ENCODE results near the gene EXOC3L1.

DNA sequence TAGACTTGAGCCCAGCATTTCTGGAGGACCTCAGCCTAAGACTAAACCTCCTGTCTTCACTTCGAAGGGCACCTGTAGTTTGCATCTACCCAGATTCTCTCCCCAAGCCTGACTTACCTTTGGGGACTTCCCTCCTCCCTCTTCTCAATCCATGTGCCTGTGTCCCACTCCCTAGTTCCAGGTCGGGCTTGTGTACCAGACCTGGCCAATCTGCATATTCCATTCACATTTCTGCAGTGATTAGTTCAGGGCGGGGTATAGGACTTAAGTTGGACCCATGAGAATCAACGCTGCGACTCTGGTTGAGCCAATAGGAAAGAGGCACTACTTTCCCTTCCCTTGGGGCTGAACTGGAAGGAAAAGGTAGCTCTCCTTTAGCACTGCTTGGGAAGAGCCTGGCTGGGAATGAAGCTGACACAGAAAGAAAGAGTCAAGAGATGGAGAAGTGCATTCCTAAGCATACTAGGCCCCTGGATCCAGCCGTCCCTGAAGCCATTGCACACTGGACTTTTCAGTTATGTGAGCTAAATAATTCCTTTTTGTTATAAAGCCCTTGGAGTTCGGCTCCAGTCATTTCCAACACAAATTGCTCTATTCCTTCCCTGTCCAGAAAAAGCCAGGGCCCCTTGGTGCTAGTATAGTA is 32.7 kb downstream of the EXOC3L1 start:
- TF ChIP-seq, protein P1, sequence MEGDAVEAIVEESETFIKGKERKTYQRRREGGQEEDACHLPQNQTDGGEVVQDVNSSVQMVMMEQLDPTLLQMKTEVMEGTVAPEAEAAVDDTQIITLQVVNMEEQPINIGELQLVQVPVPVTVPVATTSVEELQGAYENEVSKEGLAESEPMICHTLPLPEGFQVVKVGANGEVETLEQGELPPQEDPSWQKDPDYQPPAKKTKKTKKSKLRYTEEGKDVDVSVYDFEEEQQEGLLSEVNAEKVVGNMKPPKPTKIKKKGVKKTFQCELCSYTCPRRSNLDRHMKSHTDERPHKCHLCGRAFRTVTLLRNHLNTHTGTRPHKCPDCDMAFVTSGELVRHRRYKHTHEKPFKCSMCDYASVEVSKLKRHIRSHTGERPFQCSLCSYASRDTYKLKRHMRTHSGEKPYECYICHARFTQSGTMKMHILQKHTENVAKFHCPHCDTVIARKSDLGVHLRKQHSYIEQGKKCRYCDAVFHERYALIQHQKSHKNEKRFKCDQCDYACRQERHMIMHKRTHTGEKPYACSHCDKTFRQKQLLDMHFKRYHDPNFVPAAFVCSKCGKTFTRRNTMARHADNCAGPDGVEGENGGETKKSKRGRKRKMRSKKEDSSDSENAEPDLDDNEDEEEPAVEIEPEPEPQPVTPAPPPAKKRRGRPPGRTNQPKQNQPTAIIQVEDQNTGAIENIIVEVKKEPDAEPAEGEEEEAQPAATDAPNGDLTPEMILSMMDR (IDR thresholded peaks at IDR 0.05) = no peak
- TF ChIP-seq POLR2A (IDR thresholded peaks at IDR 0.05) = no peak

All from vagina (tissue), 2 donors.